ENCODE results near the gene CHMP1A.
"Not testable (repeated sequence)": the region's sequence is repeated elsewhere in the genome, so short reads cannot be mapped to it uniquely, and the experiment has no call there.

The CHMP1A gene

DNA sequence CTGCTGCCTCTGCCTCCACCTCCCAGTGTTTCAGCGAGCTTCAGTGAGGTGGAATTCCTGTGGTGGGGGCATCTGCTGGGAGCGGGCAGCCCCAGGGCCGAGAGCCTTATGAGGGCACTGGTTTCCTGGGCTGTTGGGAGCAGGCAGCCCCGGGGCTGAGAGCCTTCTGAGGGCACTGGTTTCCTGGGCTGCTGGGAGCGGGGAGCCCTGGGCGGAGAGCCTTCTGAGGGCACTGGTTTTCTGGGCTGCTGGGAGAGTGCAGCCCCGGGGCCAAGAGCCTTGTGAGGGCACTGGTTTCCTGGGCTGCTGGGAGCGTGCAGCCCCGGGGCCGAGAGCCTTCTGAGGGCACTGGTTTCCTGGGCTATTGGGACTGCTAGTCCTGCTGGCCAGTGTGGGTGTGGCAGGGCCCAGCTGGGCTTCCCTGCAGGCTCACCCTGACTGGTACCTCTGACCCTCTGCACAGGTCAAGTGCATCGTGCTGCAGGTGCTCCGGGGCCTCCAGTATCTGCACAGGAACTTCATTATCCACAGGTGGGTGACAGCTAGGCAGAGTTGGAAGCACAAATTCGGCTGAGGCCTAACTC, 34.6 kb upstream of the CHMP1A start:
- no peak for DNase-seq (ENCODE audit: low read depth)

- DNase-seq (ENCODE audit: low read depth): no peak
These were observed 33.9 kb upstream of the CHMP1A start for GRCh38 chr16:89691231-89691985.

DNA sequence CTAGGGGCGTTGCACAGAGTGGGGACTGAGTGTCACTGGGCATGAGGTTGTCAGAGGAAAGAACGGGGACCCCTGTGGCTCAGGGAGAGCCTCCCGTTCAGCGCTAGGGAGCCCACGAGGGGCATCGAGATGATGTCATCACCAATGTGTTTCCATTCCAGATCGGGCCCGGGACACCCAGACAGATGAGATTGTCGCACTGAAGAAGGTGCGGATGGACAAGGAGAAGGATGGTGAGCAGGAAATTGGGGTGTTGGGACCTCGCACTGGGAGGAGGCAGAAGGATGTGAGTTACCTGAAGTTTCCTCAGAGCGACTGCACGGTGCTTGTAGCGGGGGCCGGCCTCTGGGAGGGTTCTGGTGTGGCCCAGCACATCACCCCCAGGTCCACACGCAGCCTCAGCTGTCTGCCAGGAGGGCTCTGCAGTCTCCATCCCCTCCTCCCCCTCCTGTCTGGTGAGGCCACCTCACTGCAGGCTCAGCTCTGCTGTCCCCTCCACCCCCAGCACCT, 32.9 kb upstream of the CHMP1A start:
- DNase-seq (ENCODE audit: low read depth): no peak

DNA sequence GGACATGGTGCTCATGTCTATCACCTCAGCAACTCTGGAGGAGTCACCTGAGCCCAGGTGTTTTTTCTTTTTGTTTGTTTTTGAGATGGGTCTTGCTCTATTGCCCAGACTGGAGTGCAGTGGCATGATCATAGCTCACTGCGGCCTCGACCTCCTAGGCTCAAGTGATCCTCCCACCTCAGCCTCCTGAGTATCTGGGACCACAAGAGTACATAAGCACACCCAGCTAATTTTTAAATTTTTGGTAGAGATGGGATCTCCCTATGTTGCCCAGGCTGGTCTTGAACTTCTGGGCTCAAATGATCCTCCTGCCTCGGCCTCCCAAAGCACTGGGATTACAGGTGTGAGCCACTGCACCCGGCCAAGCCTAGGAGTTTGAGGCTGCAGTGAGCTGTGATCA, 32.1 kb upstream of the CHMP1A start:
- DNase-seq (ENCODE audit: low read depth): not testable (repeated sequence)

- no peak for DNase-seq (ENCODE audit: low read depth)
These were observed 31.6 kb upstream of the CHMP1A start for GRCh38 chr16:89689142-89689541.

- no peak for DNase-seq (ENCODE audit: low read depth)
These were observed 30.9 kb upstream of the CHMP1A start for GRCh38 chr16:89688395-89688794.

DNA sequence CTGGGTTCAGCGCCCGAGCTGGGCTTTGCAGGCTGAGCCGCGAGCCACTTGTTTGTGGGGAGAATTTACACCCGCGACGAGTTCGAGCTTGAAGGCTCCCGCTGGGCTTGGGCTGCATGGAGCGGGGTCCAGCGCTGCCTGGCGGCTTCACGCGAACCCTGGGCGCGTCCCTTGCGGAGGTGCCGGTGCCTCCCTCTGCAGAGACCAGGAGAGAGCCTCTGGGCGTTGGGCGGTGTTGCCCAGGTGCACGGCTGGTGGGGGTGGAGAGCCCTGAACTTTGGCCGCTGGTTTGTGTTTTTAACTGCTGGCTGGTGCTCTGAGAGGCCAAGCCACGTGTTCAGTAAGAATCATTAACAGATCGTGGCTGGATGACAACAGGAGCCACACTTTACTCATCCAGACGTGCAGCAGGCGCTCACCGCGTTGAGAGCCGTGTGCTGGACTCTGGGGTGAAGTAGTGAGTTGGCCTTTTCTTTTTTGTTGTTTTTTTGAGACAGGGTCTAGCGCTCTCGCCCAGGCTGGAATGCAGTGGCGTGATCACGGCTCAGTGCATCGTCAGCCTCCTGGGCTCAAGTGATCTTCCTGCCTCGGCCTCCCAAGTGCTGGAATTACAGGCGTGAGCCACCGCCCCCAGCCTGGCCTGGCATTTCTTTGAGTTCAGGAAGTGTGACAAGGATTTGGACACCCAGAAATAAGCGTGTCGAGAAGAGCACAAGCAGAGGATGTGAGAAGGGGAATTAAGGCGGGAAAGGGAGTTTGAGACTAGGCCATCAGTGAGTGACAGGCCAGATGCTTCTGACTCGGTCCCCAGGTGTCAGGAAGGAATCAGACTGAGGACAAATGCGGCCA, 29.8 kb upstream of the CHMP1A start:
- DNase-seq (ENCODE audit: low read depth): no peak

DNA sequence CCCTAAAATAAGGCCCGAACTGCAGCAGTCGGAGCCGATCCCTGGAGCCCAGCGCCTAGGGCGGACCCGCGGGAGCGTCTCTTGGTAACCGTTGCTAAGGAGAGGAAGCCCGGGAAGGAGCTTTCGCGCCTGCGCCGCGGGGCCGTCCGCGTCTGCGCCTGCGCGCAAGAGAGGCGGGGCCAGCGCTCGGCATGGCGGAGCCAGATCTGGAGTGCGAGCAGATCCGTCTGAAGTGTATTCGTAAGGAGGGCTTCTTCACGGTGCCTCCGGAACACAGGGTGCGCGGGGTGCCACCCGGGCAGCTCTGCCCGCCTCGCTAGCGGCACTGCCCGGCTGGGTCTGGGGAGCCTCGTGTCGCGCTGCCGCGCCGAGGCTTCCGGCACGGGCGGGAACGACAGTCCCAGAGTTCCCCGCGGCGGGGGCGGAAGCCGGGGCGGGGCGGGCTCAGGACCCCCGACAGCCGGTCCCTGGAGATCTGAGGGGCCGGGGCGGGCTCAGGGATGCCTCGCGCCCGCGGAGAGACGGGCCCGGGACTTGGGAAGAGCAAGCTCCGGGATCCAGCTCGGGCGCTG, 29.1 kb upstream of the CHMP1A start, which contains the start of gene CDK10:
Gene CDK10, plus strand, starts transcription at position 170 of the 572 bp plus-strand sequence. Its CDS starts 22 bp downstream, at position 192.
- DNase-seq (ENCODE audit: low read depth): peak; percentile 80

DNA sequence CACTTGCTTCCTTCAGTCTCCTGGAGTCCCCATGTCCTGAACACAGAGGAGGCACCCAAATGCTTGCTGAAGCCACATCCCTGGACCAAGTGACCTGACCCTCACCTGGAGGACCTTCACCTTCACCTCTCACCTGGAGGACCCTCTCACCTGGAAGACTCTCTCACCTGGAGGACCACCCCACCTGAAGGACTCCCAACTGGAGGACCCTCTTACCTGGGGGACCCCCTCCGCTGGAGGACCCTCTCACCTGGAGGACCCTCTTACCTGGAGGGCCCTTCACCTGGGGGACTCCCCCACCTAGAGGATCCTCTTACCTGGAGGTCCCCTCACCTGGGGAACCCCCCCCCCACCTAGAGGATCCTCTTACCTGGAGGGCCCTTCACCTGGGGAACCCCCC, 28.4 kb upstream of the CHMP1A start:
- no peak for DNase-seq (ENCODE audit: low read depth)

DNA sequence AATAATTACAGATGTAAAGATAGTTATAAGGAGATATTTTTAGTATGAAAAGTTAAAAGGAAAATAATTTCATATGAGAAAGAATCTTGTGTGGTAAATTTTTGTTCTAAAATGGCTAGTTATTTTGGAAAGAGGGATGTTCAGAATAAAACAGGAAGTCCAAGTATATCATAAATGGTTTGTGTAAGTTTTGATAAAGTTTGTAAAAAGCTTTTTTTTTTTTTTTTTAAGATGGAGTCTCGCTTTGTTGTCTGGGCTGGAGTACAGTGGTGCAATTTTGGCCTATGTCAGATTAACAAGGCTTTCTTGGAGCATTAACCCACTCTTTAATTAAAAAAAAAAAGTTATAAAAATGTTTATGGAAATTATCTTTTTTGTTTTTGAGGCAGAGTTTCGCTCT, 20.8 kb upstream of the CHMP1A start:
- DNase-seq (ENCODE audit: low read depth): no peak

GRCh38 chr16:89672177-89672941, 14.9 kb upstream of the CHMP1A start:
- no peak for DNase-seq (ENCODE audit: low read depth)

- DNase-seq (ENCODE audit: low read depth): not testable (repeated sequence)
These were observed 14.1 kb upstream of the CHMP1A start for GRCh38 chr16:89671565-89671964.

GRCh38 chr16:89670496-89671431, 13.3 kb upstream of the CHMP1A start:
- DNase-seq (ENCODE audit: low read depth): no peak

DNA sequence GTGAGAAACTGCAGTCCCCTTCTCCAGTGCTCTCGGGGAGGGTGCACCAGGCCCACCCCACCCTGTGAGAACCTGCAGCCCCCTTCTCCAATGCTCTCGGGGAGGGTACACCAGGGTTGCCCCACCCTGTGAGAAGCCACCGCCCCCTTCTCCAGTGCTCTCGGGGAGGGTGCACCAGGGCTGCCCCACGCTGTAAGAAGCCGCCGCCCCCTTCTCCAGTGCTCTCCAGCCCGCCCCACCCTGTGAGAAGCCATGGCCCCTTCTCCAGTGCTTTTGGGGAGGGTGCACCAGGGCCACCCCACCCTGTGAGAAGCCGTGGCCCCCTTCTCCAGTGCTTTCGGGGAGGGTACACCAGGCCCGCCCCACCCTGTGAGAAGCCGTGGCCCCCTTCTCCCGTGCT, 12.2 kb upstream of the CHMP1A start:
- DNase-seq (ENCODE audit: low read depth): no peak

DNA sequence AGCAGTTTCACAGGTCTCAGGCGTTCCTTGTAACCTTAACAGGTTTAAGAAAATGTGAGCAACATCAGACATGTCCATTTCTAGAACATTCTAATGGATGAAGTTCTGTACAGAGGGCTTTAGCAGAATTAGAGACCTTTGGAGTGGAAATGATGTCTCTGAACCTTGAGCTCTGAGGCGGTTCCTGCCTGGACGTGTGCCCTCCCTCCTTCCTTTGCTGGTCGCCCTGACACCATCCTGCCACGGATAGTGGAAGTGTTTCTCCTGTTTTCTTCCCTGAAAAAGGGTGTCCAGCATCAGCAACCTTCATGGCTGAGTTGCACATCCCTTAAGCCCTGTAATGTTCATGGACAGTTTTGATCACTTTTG, 11.3 kb upstream of the CHMP1A start:
- DNase-seq (ENCODE audit: low read depth): no peak

GRCh38 chr16:89667633-89668032, 10.1 kb upstream of the CHMP1A start:
- no peak for DNase-seq (ENCODE audit: low read depth)

- not testable (repeated sequence) for DNase-seq (ENCODE audit: low read depth)
These were observed 9.5 kb upstream of the CHMP1A start for GRCh38 chr16:89667000-89667399.

DNA sequence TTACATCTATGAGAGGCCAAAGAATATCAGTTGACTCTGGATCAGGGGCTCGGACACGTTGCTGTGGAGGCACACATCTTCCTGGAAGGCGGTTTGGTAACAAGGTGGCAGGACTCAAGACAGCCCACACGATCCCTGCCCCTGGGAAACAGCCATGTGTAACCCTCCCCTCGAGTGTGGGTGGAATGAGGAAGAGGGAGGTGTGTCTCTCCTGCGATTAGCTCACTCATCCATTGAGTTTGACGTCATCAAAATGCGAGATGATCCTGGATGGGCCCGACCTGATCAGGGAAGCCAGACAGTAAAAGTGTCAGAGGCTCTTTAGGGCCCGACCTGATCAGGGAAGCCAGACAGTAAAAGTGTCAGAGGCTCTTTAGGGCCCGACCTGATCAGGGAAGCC, 6.7 kb upstream of the CHMP1A start:
- not testable (repeated sequence) for DNase-seq (ENCODE audit: low read depth)

DNA sequence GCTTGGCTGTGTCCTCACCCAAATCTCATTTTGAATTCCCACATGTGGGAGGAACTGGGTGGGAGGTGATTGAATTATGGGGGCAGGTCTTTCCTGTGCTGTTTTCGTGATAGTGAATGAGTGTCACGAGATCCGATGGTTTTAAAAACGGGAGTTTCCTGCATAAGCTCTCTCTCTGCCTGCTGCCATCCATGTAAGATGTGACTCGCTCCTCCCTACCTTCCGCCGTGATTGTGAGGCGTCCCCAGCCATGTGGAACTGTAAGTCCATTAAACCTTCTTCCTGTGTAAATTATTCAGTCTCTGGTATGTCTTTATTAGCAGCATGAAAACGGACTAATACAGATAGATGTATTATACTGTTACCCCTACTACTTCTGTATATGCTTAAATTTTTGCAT, 3.7 kb upstream of the CHMP1A start:
- DNase-seq (ENCODE audit: low read depth): no peak

DNA sequence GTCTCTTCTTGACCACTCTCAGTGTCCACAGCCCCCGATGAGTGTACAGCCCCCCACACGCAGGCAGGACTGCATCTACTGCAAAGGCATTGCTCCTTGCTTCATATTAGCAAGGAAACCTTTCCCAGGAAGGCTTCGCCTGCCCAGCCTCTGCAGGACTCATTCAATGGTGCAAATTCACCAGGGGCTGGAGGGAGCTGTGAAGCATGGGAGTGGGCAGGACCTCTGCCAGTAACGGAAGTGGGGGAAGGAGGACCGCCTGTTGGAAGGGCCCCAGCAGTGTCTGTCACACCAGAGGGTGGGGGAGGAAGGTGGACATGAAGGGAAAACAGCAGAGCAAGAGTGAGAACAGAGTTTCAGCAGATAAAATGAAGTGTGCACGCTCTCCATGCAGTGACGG, 2.6 kb upstream of the CHMP1A start:
- DNase-seq (ENCODE audit: low read depth): no peak
